GM23248 (cell line): ENCODE results near the gene ADRB1.

Experiments used
- EZH2 ChIP-seq: fragments of 200-600 bp; sonication (generic); IDR thresholded peaks from 2 replicates; pipeline ENCODE4 v1.6.1; 2018; ENCODE audit warnings: antibody characterized with exemption, mild to moderate bottlenecking; ENCODE audit not compliant: insufficient read depth, poor library complexity, severe bottlenecking
- EZH2phosphoT487 ChIP-seq: fragments of 200-600 bp; sonication (generic); IDR thresholded peaks from 2 replicates; pipeline ENCODE4 v1.6.1; 2018; ENCODE audit warnings: antibody characterized with exemption, moderate library complexity, mild to moderate bottlenecking, low read depth; ENCODE audit not compliant: insufficient read depth

DNA sequence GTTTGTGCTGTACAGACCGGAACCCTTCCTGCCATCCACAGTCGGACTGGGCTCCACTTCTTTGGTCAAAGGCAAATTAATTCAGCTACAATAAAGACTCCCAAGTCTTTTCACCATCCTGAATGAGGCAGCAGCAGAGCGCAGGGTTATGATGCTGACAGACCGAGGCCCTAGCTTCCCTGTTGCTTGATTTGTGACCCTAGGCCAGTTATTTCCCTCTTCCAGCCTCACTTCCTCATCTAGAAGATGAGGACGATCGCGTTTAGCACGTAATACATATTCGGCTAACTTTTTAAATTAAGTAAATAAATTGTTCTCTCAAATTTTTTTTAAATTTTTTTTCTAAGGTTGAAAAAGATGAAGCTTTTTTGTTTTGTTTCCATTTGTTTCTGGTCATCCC is 18.1 kb downstream of the ADRB1 start:
- no peak for TF ChIP-seq EZH2phosphoT487
- no peak for TF ChIP-seq EZH2
